Measurements from ENCODE around the gene MCMBP.

Gene MCMBP

GRCh38 chr10:119853574-119853973, 19.1 kb downstream of the MCMBP start:
- H3K9ac ChIP-seq (ENCODE audit: low read depth, low read length) = no peak overlapping the region
- H3K36me3 ChIP-seq (ENCODE audit: control insufficient read depth, insufficient read depth, low read length) = peaks cover 86% of the 10 kb centered on the region
- H3K4me3 ChIP-seq (ENCODE audit: low read depth, low read length) = no peak overlapping the region
- H3K9me3 ChIP-seq (ENCODE audit: control insufficient read depth, insufficient read depth, low read length) = no peaks in the 10 kb centered on the region
- H3K27ac ChIP-seq (ENCODE audit: low read depth, low read length) = no peak overlapping the region
- peaks cover 8% of the 10 kb centered on the region; the same call in 1 of the 2 replicates for H3K4me1 ChIP-seq (ENCODE audit: control insufficient read depth, insufficient read depth, low read length)
- H3K27me3 ChIP-seq (ENCODE audit: control insufficient read depth, insufficient read depth, low read length) = no peaks in the 10 kb centered on the region

DNA sequence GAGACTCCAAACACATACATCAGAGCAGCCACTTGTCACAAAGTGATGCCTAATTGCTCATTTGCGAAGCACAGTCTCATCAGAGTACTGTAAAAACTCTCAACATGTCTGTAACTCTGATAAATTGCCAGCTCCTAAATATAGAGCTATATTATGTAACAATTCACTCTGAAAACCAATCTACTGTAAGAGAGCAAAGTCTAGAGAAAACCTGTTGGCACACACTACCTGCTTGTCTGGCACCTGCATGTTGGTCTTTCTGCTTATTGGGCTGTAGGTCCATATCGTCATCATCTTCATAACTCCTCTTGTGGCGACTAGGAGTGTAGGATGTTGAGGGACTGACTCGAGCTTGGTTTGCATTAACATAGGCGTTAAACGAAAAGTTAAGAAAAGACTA, 19.8 kb downstream of the MCMBP start:
- Histone ChIP-seq H3K36me3 (ENCODE audit: control insufficient read depth, insufficient read depth, low read length) (peaks cover 86% of the 10 kb centered on the region), H3K4me1 (ENCODE audit: control insufficient read depth, insufficient read depth, low read length) (peaks cover 8% of the 10 kb centered on the region; the same call in 1 of the 2 replicates), H3K4me3 (ENCODE audit: low read depth, low read length) (no peak overlapping the region), H3K9ac (ENCODE audit: low read depth, low read length) (no peak overlapping the region), H3K27me3 (ENCODE audit: control insufficient read depth, insufficient read depth, low read length) (no peaks in the 10 kb centered on the region), H3K9me3 (ENCODE audit: control insufficient read depth, insufficient read depth, low read length) (no peaks in the 10 kb centered on the region), H3K27ac (ENCODE audit: low read depth, low read length) (no peak overlapping the region)

DNA sequence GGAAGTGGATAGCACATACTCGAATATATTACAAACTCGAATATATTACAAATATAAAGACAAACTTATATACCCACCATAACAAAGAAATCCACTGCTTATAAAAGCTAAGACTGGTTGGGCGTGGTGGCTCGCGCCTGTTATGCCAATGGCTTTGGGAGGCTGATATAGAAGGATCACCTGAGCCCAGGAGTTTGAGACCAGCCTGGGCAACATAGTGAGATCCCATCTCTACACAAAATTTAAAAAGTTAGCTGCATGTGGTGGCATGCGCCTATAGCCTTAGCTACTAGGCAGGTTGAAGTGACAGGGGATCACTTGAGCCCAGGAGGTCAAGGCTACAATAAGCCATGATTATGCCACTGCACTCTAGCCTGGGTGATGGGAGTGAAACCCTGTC, 20.4 kb downstream of the MCMBP start:
- Histone ChIP-seq H3K4me1 (ENCODE audit: control insufficient read depth, insufficient read depth, low read length) (peaks cover 8% of the 10 kb centered on the region; the same call in 1 of the 2 replicates), H3K27me3 (ENCODE audit: control insufficient read depth, insufficient read depth, low read length) (no peaks in the 10 kb centered on the region), H3K9me3 (ENCODE audit: control insufficient read depth, insufficient read depth, low read length) (no peaks in the 10 kb centered on the region), H3K27ac (ENCODE audit: low read depth, low read length) (no peak overlapping the region), H3K36me3 (ENCODE audit: control insufficient read depth, insufficient read depth, low read length) (peaks cover 86% of the 10 kb centered on the region), H3K9ac (ENCODE audit: low read depth, low read length) (no peak overlapping the region), H3K4me3 (ENCODE audit: low read depth, low read length) (no peak overlapping the region)

- Histone ChIP-seq H3K27ac (ENCODE audit: low read depth, low read length) (peak overlapping the region; percentile 75), H3K4me3 (ENCODE audit: low read depth, low read length) (no peak overlapping the region), H3K9ac (ENCODE audit: low read depth, low read length) (no peak overlapping the region), H3K36me3 (ENCODE audit: control insufficient read depth, insufficient read depth, low read length) (peaks cover 87% of the 10 kb centered on the region), H3K27me3 (ENCODE audit: control insufficient read depth, insufficient read depth, low read length) (no peaks in the 10 kb centered on the region), H3K4me1 (ENCODE audit: control insufficient read depth, insufficient read depth, low read length) (peaks cover 8% of the 10 kb centered on the region; the same call in 1 of the 2 replicates), H3K9me3 (ENCODE audit: control insufficient read depth, insufficient read depth, low read length) (no peaks in the 10 kb centered on the region)
These were observed 22.7 kb downstream of the MCMBP start for GRCh38 chr10:119849944-119850343.

DNA sequence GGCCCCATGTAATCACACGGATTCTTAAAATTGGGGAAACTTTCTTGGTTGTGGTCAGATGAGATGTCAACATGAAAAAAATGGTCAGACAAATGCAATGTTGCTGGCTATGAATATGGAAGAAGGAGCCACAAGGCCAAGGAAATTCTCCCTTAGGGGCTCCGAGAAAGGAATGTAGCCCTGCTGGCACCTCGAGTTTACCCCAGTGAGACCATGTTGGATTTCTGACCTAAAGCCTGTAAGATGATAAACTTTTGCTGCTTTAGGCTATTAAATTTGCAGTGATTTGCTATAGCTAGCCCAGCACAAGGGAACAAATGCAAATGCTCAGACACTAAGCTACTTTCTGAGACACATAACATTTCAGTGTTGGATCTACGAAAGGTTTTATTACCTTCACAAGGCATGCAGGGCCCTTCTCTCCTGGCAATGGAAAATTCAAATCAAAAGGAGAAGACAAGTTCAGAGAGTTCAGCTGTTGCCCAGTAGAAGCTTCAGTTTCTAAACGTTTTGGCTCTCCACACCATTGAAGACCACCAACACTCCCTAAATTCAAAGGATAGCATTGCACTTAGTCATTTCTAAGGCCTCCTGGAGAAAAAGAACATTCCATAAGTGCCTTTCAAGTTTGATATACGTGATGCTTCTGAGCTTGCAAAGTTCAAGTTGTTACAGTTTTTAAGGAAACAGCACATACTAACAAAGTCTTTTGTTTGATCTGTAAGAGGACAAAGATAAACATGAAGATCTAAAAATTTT, 23.4 kb downstream of the MCMBP start:
- Histone ChIP-seq H3K4me3 (ENCODE audit: low read depth, low read length) (no peak overlapping the region), H3K9ac (ENCODE audit: low read depth, low read length) (no peak overlapping the region), H3K9me3 (ENCODE audit: control insufficient read depth, insufficient read depth, low read length) (no peaks in the 10 kb centered on the region), H3K27me3 (ENCODE audit: control insufficient read depth, insufficient read depth, low read length) (no peaks in the 10 kb centered on the region), H3K27ac (ENCODE audit: low read depth, low read length) (peak overlapping the region; percentile 75), H3K4me1 (ENCODE audit: control insufficient read depth, insufficient read depth, low read length) (peaks cover 8% of the 10 kb centered on the region; the same call in 1 of the 2 replicates), H3K36me3 (ENCODE audit: control insufficient read depth, insufficient read depth, low read length) (peaks cover 93% of the 10 kb centered on the region)

DNA sequence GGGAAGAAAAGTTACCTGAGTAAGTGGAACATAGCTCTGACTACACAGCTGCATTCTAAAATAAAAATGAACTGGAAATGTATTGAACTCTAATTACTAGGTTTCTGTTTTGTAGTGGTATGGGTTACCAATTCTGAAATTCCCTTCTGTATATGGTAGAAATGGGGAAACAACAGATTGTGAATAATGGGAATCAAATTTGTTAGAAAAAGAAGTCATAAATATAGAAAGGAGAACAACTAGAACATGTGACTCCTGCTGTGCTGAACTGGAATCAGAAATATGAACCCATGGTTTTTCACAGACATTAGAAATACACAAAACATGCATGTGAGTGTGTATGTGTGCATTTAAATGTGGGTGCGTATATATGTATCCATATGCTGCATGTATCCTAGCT, 27.0 kb downstream of the MCMBP start:
- no peaks in the 10 kb centered on the region for H3K27me3 ChIP-seq (ENCODE audit: control insufficient read depth, insufficient read depth, low read length)
- H3K36me3 ChIP-seq (ENCODE audit: control insufficient read depth, insufficient read depth, low read length) = peaks cover 95% of the 10 kb centered on the region
- no peaks in the 10 kb centered on the region for H3K9me3 ChIP-seq (ENCODE audit: control insufficient read depth, insufficient read depth, low read length)
- H3K4me3 ChIP-seq (ENCODE audit: low read depth, low read length) = no peak overlapping the region
- H3K9ac ChIP-seq (ENCODE audit: low read depth, low read length) = no peak overlapping the region
- peaks cover 8% of the 10 kb centered on the region; the same call in 1 of the 2 replicates for H3K4me1 ChIP-seq (ENCODE audit: control insufficient read depth, insufficient read depth, low read length)
- H3K27ac ChIP-seq (ENCODE audit: low read depth, low read length) = no peak overlapping the region

DNA sequence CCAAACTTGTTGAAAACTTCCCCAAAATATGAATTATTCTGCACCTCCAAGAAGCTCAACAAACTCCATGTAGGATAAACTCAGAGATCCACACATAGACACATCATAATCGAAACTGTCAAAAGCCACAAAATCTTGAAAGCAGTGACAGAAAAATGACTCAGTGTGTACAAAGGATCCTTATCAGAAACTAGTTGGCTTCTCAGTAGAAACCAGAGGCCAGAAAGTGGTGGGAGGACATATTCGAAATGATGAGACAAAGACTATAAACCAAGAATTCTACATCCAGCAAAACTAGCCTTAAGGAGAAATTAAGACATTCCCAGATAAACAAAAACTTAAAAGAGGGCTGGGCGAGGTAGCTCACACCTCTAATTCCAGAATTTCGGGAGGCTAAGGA, 38.5 kb downstream of the MCMBP start:
- Histone ChIP-seq H3K4me1 (ENCODE audit: control insufficient read depth, insufficient read depth, low read length) (no peaks in the 10 kb centered on the region), H3K4me3 (ENCODE audit: low read depth, low read length) (no peak overlapping the region), H3K9me3 (ENCODE audit: control insufficient read depth, insufficient read depth, low read length) (no peaks in the 10 kb centered on the region), H3K36me3 (ENCODE audit: control insufficient read depth, insufficient read depth, low read length) (peaks cover 99% of the 10 kb centered on the region), H3K9ac (ENCODE audit: low read depth, low read length) (no peak overlapping the region), H3K27me3 (ENCODE audit: control insufficient read depth, insufficient read depth, low read length) (no peaks in the 10 kb centered on the region), H3K27ac (ENCODE audit: low read depth, low read length) (no peak overlapping the region)

DNA sequence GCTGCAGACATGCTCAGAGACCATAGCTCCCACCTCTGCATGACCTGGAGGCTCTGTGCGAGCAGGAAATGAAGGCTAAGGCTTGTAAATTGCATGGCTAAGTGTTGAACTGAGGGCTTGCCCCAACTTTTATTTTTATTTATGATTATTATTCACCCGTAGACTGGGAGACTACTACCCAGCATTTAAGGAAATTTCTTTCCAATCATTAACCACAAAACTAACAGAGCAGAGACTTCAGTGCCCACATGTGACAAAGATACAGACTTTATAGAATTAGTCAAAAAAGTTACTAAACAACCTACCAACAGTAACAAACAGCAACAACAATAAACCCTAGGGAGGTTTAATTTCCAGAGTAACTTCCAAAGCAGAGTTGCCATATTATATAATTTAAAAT, 39.7 kb downstream of the MCMBP start:
- H3K27me3 ChIP-seq (ENCODE audit: control insufficient read depth, insufficient read depth, low read length) = no peaks in the 10 kb centered on the region
- H3K4me1 ChIP-seq (ENCODE audit: control insufficient read depth, insufficient read depth, low read length) = no peaks in the 10 kb centered on the region
- H3K9me3 ChIP-seq (ENCODE audit: control insufficient read depth, insufficient read depth, low read length) = no peaks in the 10 kb centered on the region
- H3K36me3 ChIP-seq (ENCODE audit: control insufficient read depth, insufficient read depth, low read length) = peaks cover 99% of the 10 kb centered on the region
- no peak overlapping the region for H3K27ac ChIP-seq (ENCODE audit: low read depth, low read length)
- H3K4me3 ChIP-seq (ENCODE audit: low read depth, low read length) = no peak overlapping the region
- no peak overlapping the region for H3K9ac ChIP-seq (ENCODE audit: low read depth, low read length)

GRCh38 chr10:119831656-119832055, 41.0 kb downstream of the MCMBP start:
- no peak overlapping the region for H3K27ac ChIP-seq (ENCODE audit: low read depth, low read length)
- no peaks in the 10 kb centered on the region for H3K4me1 ChIP-seq (ENCODE audit: control insufficient read depth, insufficient read depth, low read length)
- H3K9me3 ChIP-seq (ENCODE audit: control insufficient read depth, insufficient read depth, low read length) = no peaks in the 10 kb centered on the region
- no peaks in the 10 kb centered on the region for H3K27me3 ChIP-seq (ENCODE audit: control insufficient read depth, insufficient read depth, low read length)
- peaks cover 100% of the 10 kb centered on the region for H3K36me3 ChIP-seq (ENCODE audit: control insufficient read depth, insufficient read depth, low read length)
- H3K9ac ChIP-seq (ENCODE audit: low read depth, low read length) = no peak overlapping the region
- H3K4me3 ChIP-seq (ENCODE audit: low read depth, low read length) = no peak overlapping the region

- H3K36me3 ChIP-seq (ENCODE audit: control insufficient read depth, insufficient read depth, low read length) = peaks cover 100% of the 10 kb centered on the region
- H3K4me3 ChIP-seq (ENCODE audit: low read depth, low read length) = no peak overlapping the region
- no peak overlapping the region for H3K9ac ChIP-seq (ENCODE audit: low read depth, low read length)
- H3K27me3 ChIP-seq (ENCODE audit: control insufficient read depth, insufficient read depth, low read length) = no peaks in the 10 kb centered on the region
- H3K4me1 ChIP-seq (ENCODE audit: control insufficient read depth, insufficient read depth, low read length) = no peaks in the 10 kb centered on the region
- H3K27ac ChIP-seq (ENCODE audit: low read depth, low read length) = no peak overlapping the region
- H3K9me3 ChIP-seq (ENCODE audit: control insufficient read depth, insufficient read depth, low read length) = no peaks in the 10 kb centered on the region
These were observed 41.8 kb downstream of the MCMBP start for GRCh38 chr10:119830851-119831250.

DNA sequence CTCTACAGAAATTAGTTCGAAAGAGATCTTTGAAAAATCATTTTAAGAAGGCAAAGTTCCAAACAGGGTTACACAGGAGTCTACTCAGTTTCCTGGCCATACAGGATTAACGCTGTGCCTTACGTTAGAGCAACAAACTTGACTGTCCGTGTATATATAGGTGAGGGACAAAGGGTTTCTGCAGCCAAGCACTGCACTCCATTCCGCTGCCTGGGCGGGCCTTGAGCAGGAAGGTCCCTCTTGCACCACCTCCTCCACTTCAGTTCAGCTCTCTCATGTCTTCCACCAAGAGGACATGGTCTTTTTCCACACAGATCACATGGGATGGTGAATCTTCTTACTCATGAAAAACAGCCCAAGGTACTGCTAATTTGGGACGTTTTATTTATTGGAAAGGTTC, 43.2 kb downstream of the MCMBP start:
- H3K4me1 ChIP-seq (ENCODE audit: control insufficient read depth, insufficient read depth, low read length) = no peaks in the 10 kb centered on the region
- no peak overlapping the region for H3K4me3 ChIP-seq (ENCODE audit: low read depth, low read length)
- no peaks in the 10 kb centered on the region for H3K27me3 ChIP-seq (ENCODE audit: control insufficient read depth, insufficient read depth, low read length)
- H3K36me3 ChIP-seq (ENCODE audit: control insufficient read depth, insufficient read depth, low read length) = peaks cover 99% of the 10 kb centered on the region
- H3K9ac ChIP-seq (ENCODE audit: low read depth, low read length) = no peak overlapping the region
- no peaks in the 10 kb centered on the region for H3K9me3 ChIP-seq (ENCODE audit: control insufficient read depth, insufficient read depth, low read length)
- H3K27ac ChIP-seq (ENCODE audit: low read depth, low read length) = no peak overlapping the region

All from HUES48 (cell line).